GM18867 (cell line): ENCODE measurements around the gene ZFYVE1.
"Not testable (repeated sequence)": the region's sequence is repeated elsewhere in the genome, so short reads cannot be mapped to it uniquely, and the experiment has no call there.

Experiments
- ATAC-seq: cut with Tn5 transposase; IDR thresholded peaks from one replicate; pipeline ENCODE4 v1.9.1; 2021; ENCODE audit warnings: mild to moderate bottlenecking, moderate library complexity; ENCODE audit not compliant: unreplicated experiment

Gene ZFYVE1

DNA sequence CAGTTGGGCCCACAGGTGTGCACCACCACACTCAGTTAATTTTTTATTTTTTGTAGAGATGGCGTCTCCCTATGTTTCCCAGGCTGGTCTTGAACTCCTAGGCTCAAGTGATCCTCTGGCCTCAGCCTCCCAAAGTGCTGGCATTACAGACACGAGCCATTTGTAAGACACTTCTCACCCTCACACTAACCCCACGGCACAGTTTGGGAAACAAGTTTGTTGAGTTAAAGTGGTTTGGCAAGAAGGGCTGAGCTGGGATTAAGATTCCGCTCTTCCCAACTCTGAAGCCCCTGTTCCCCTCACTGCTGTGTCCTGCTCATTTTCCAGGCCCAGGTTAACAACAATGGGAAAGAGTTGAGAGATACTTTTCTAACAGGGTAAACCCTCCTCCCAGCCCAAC lies 65.9 kb downstream of the ZFYVE1 start:
- ATAC-seq = not testable (repeated sequence)

- ATAC-seq = no peak
Observed at GRCh38 chr14:72958548-72958947, 68.4 kb downstream of the ZFYVE1 start.

- no peak for ATAC-seq
Observed at GRCh38 chr14:72957213-72957612, 69.7 kb downstream of the ZFYVE1 start.

- not testable (repeated sequence) for ATAC-seq
Observed at GRCh38 chr14:72956741-72957140, 70.2 kb downstream of the ZFYVE1 start.

DNA sequence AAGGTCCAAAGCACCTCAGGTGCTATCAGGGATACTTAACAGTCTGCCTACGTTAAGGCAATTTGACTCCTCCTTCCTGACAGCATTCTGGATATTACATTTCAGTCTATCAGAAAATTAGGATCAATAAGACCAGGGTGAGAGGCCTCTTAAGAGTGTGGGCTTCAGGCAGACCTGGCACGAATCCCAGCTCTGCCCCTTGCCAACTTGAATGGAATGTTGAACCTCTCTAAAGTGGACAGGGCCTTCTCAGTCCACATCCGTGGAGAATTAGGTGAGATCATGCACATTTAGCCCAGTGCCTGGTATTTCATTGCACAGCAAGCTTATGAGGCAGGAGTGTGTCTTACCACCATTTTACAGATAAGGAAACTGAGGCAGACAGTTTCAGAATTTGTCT lies 74.7 kb downstream of the ZFYVE1 start:
- no peak for ATAC-seq

GRCh38 chr14:72948481-72949138 lies 78.3 kb downstream of the ZFYVE1 start:
- no peak for ATAC-seq

GRCh38 chr14:72947366-72948160 lies 79.3 kb downstream of the ZFYVE1 start:
- ATAC-seq = no peak

- no peak for ATAC-seq
Observed at GRCh38 chr14:72946491-72946890, 80.4 kb downstream of the ZFYVE1 start.

GRCh38 chr14:72945356-72946027 lies 81.4 kb downstream of the ZFYVE1 start:
- no peak for ATAC-seq

GRCh38 chr14:72943876-72944430 lies 83.0 kb downstream of the ZFYVE1 start:
- no peak for ATAC-seq

DNA sequence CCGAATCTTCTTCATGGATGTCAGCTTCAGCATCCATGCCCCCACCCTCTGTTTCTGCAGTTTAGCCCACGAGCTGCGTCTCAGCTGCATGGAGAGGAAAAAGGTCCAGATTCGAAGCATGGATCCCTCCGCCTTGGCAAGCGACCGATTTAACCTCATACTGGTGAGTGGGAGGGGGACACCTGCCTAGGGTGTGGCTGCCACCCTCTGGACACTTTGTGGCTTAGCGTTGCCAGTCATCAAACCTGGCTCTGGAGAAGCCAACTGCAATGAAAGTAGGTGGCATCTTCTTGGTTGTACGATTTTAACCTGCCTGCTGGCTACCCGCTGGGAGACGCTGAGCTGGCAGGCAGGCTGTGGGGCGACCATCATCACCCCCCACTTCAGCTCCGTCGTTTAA lies 84.0 kb downstream of the ZFYVE1 start:
- no peak for ATAC-seq

DNA sequence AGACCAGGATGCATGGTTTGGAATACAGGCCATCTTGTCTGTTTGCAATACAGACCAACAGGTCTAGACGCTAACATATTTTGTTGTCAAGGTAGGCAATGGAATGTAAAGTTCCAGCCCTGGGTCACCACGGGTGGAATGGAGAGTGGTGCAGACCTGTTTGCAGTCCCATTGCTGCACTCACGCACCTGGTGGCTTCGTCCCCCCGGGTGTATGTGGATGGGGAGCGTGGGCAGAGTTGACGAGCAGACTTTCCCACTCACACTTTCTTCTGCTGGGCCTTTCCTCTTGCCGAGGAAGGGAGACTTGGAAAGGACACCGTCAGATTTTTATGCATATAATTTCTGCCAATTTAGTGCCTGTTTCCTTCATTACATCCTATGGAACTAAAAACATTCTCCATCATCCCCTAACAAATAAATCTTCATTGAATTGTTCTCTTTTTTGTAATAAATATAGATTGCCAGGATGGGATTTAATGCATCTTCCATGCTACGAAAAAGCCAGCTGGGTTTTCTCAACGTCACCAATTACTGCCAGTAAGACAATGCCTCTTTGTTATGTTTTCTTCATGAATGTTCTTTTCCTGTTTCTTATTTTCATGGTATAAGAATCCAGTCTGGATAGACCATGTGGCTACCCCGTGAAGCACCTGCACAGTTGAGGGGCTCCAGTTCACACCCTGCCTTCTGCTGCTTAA lies 85.5 kb downstream of the ZFYVE1 start:
- ATAC-seq = no peak

DNA sequence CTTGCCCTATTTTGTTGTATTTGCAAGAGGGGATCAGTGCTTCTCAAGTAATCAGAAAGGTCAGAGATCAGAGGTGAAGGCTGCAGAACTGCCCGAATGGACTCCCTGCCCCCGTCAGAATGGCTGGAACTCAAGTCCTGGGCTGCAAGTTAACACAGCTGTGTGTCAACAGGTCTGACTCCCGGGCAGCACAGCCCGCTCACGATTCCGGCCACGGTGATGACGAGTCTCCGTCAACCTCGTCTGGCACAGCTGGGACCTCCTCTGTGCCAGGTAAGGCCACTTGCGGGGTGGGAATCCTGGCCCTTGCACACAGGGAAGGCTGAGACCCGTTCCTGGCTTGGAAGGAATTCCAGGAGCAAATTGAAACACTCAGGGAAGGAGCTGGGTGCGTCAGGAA lies 87.3 kb downstream of the ZFYVE1 start:
- ATAC-seq = no peak

DNA sequence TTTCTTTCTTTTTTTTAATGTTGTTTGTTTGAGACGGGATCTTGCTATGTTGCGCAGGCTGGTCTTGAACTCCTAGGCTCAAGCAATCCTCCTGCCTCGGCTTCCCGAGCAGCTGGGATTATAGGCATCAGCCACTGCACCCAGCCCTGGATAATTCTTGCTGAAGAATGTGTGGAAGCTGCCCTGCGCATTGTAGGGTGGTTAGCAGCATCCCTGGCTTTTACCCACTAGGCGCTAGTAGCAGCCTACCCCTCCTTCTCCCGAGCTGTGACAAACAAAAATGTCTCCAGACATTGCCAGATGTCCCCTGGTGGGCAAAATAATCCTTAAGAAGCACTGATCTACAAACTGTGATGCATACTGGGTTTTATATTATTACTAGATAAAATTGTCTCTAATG lies 94.0 kb downstream of the ZFYVE1 start:
- ATAC-seq = no peak

DNA sequence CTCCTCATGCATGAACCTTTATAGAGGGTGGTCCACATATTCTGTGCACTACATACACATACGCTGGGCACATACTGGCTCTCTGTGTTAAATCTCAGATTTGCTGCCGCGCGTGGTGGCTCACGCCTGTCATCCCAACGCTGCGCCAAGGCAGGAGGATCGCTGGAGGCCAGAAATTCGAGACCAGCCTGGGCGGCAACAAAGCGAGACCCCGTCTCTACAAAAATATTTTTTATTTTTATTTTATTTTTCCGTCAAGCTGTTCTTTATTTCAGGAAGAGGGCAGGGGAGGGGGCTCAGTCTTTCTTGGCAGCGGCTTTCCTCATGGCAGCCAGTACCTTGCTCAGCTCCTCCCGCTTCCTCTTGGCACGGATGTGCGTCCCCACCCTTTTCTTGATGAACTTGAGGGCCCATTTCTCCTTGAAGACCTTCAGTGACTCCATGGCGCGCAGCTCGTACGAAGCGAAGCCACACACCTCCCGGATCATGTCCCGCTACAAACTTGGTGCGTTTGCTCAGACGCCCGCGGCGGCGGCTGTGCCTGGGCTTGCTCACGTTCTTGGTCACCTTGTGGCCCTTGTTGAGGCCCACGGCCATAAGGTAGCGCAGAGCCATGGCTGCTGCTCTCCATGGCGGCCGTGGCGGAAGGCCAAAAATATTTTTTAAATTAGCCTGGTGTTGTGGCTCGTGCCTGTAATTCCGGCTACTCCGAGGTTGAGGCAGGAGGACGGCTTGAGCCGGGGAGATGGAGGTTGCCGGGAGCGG lies 97.4 kb downstream of the ZFYVE1 start:
- no peak for ATAC-seq

DNA sequence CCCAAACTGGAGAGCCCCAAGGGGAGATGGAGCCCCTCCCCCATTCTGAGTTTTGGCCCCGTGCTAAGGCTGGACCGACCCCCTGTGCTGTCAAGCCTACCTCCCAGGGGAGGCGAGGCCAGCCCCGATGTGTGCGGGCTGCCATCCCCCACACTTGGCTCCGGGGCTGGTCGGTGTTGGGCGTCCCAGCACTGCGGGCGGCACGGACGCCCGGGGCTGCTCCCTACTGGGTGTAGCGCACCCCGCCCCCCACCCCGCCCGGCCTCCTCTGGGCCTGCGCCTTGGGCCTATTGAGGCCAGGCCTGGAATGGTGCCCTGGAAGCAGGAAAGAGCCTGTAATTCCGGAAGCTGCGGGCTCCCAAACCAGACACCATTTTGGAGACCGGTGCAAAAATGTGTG lies 98.0 kb downstream of the ZFYVE1 start:
- no peak for ATAC-seq

DNA sequence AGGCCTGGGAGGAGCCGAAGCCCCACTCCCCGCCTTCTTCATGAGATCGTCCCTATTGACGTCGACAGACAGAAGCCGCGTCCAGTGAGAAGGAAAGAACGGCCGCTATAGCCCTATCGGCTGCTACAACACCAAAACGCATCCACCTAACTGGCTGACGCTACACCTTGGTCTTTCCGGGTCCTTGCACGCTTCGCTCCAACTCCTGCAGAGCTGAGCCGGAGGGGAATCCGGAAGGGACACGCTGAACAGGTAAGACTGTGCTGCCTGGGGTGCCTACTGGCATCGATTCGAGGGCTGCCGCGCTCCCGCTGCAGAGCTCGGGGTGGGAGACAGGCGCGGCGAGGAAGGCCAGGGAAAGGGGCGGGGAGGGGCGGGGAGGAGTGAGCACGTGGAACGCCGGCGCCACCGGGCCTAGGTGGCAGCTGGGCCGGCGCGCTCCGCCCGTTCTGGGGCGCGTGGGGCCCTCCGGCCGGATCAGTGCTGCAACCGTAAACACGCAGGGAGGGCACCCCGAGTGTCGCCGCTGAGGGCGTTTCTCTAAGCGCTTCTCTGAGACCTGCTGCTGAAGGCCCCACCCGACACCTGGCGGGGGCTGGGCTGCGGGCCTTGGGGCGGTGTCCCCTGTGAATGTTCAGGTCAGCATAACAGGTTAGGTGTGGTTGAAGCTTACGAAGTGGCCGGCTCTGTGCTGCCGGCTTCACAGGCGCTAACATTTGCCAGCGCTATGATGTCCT lies 100.4 kb downstream of the ZFYVE1 start, which contains the start of gene DCAF4:
Gene DCAF4, plus strand, starts transcription at position 173 of the 737 bp plus-strand sequence. CDS start 11,515 bp downstream, outside the sequence.
- peak; percentile 96 for ATAC-seq

DNA sequence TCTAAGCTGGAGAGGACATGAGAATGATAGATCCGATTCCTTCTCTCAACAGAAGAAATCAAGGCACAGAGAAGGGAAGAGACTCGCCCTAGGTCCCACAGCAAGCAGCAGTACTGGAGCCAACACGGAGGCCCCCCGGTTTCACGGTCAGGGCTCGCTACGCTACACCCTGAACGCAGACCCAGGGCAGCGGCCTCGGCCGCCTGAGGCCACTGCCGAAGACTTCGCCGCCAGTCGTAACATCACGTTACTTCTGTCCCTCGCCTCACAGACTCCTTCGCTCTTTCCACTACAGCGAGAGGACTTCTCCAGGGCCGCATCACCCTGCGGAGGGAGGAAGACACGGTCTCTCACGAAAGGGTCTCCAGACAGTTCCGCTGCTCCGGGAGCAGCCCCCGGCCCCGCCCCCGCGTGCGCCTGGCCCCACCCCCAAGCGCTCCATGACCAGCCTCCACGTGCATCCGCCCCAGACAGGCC lies 101.1 kb downstream of the ZFYVE1 start:
- peak; percentile 13 for ATAC-seq

DNA sequence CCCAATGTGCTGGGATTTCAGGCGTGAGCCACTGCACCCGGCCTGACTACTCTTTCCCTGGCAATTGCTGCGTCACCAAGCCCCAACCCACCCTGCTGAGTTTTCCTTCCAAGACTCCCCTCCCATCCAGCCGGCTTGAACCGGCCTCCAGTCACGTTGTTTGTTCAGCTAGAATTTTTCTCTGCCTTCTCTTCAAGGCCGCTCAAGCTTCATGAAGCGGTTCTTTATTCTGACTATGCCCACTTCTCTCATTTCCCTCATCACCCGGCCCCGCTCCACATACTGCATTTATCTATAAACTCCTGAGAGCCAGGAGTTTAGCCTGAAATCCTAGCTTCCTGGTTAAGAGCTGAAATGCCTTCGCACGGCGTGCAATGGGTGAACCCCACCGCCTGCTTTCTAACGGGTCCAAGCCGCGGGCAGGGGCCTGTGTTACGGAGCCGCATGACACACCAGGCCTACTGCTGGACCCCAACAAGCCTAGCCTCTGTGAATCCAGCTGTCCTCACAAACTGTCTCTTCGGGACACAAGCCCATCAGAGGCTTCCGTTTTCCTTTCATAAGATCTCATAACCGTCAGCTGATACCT lies 101.6 kb downstream of the ZFYVE1 start:
- ATAC-seq = no peak
